ENCODE data around the gene LRRC36.

Gene LRRC36

GRCh38 chr16:67430977-67431774 is 104.6 kb downstream of the LRRC36 start, which contains the start of gene HSD11B2:
Gene HSD11B2 (plus strand): TSS chr16:67431121. CDS start chr16:67431249, 128 bp downstream.
- peak within 1 kb of the TSS; percentile 44 for H3K4me3 ChIP-seq (ENCODE audit: low read length)
- DNase-seq (ENCODE audit: low read depth, low spot score): no peak

- no peak for DNase-seq (ENCODE audit: low read depth, low spot score)
- H3K4me3 ChIP-seq (ENCODE audit: low read length): no peak overlapping the region
Observed at GRCh38 chr16:67431775-67432505, 105.3 kb downstream of the LRRC36 start.

DNA sequence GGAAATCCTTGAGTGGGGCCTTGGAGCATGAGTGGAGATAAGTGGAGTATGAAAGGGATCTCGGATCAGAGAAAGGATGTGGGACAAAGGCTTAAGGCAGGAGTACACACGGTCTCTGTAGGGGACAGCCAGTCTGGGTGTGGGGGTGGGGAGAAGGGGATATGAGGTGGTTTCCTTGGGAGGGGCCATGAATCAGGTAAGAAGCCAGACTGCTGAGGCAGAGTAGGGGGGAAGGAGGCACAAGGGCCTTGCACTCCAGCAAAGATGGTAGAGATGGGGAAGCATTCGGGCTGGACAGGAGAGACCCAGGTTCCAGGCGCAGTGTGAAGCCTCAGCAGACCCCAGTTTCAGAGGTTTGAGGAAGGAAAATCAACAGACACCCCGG is 105.9 kb downstream of the LRRC36 start:
- H3K4me3 ChIP-seq (ENCODE audit: low read length): no peak overlapping the region

GRCh38 chr16:67433131-67433719 is 106.6 kb downstream of the LRRC36 start:
- no peak for DNase-seq (ENCODE audit: low read depth, low spot score)
- H3K4me3 ChIP-seq (ENCODE audit: low read length): no peak overlapping the region

More for the DNA sequence above, 105.9 kb downstream of the LRRC36 start:
- DNase-seq (ENCODE audit: low read depth, low spot score): no peak
